Measurements from ENCODE around the gene PIP5K1B.

Gene PIP5K1B

DNA sequence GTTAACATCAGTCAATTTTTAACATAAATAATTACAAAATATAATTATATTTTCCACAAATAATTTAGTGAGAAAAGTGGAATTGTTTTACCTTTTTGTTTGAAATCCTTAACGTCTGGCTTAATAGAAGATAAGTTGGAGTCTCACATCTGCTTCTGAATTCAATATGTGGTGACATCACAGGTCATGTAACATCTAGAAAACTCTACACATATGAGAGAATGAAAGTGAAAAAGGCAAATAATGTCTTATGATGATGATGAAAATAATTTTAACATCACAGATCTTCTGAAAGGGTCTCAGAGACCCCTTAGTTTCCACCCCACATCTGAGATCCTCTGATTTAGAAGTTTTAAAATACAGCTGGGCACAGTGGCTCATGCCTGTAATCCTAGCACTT, 227.4 kb downstream of the PIP5K1B start:
- TF ChIP-seq, protein P1, sequence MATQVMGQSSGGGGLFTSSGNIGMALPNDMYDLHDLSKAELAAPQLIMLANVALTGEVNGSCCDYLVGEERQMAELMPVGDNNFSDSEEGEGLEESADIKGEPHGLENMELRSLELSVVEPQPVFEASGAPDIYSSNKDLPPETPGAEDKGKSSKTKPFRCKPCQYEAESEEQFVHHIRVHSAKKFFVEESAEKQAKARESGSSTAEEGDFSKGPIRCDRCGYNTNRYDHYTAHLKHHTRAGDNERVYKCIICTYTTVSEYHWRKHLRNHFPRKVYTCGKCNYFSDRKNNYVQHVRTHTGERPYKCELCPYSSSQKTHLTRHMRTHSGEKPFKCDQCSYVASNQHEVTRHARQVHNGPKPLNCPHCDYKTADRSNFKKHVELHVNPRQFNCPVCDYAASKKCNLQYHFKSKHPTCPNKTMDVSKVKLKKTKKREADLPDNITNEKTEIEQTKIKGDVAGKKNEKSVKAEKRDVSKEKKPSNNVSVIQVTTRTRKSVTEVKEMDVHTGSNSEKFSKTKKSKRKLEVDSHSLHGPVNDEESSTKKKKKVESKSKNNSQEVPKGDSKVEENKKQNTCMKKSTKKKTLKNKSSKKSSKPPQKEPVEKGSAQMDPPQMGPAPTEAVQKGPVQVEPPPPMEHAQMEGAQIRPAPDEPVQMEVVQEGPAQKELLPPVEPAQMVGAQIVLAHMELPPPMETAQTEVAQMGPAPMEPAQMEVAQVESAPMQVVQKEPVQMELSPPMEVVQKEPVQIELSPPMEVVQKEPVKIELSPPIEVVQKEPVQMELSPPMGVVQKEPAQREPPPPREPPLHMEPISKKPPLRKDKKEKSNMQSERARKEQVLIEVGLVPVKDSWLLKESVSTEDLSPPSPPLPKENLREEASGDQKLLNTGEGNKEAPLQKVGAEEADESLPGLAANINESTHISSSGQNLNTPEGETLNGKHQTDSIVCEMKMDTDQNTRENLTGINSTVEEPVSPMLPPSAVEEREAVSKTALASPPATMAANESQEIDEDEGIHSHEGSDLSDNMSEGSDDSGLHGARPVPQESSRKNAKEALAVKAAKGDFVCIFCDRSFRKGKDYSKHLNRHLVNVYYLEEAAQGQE (IDR thresholded peaks at IDR 0.05; ENCODE audit: insufficient read depth in 1 of 2, low read depth in 2 of 2, low read length in 2 of 2): no peak
- TF ChIP-seq SIN3A (IDR thresholded peaks at IDR 0.05; ENCODE audit: borderline replicate concordance, insufficient read depth, low read length) (no peak), POLR2AphosphoS5 (IDR thresholded peaks at IDR 0.05; ENCODE audit: low read depth, low read length) (no peak), TAF1 (IDR thresholded peaks at IDR 0.05; ENCODE audit: borderline replicate concordance, insufficient read depth, low read length) (no peak), FOXP2 (optimal IDR thresholded peaks at IDR 0.05; ENCODE audit: borderline replicate concordance, extremely low read depth, extremely low read length, insufficient read depth) (no peak)

DNA sequence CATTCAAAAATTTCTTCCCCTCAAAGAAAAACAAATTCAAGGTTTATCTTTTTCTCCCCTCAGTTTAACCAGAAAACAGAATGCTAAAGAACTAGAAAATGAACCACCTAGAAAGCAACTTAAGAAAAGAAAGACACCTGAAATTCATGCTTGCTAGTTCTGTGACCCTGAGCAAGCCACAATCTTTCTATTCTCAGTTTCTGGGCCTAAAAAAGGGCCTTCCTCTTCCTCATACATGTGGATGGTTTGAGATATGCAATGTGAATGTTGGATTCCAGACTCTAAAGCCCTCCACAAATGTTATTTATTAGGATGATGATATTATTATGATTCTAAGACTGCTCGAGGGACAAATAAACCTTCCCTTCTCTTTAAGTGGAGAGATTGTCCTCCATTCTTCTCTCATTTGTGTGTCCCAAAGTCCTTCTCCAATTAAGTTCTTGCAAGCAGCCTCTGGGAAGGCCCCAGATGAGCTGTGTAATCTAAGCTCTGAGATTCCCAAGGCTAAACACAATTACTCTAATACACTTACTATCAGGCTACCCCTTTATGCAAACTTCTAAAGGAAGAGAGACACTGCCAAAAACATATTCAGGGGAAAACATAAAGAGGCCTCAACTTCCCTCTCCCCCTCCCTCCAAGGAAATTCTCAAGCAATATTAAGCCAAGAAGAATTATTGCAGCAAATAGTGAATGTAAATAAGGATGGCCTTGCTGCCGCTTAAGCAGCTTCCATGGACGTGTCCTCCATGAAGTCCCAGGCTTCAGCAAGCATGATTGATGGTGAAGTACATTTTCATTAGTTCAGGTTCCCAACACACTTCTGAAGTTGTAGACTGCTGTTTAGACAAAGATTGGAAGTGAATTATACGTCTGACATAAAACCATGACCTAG, 228.6 kb downstream of the PIP5K1B start:
- TF ChIP-seq TAF1 (IDR thresholded peaks at IDR 0.05; ENCODE audit: borderline replicate concordance, insufficient read depth, low read length): no peak
- TF ChIP-seq, protein P1 (IDR thresholded peaks at IDR 0.05; ENCODE audit: insufficient read depth in 1 of 2, low read depth in 2 of 2, low read length in 2 of 2): no peak
- no peak for TF ChIP-seq SIN3A (IDR thresholded peaks at IDR 0.05; ENCODE audit: borderline replicate concordance, insufficient read depth, low read length)
- no peak for TF ChIP-seq POLR2AphosphoS5 (IDR thresholded peaks at IDR 0.05; ENCODE audit: low read depth, low read length)
- TF ChIP-seq FOXP2 (optimal IDR thresholded peaks at IDR 0.05; ENCODE audit: borderline replicate concordance, extremely low read depth, extremely low read length, insufficient read depth): no peak

DNA sequence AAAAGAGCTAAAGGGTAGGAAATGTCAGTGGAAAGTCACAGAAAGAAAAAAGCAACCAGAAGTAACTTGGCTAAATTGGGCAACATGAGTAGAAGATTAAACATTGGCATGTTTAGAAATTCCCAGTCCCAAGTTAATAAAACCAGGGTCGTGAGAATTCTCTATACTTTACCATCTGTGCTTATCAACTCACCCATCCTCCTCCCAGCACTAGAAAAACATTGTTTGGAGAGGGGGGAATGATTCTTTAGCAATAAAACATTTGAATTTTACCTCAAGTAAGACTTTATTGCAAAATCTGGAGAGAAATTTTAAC, 229.2 kb downstream of the PIP5K1B start:
- TF ChIP-seq, protein P1 (IDR thresholded peaks at IDR 0.05; ENCODE audit: insufficient read depth in 1 of 2, low read depth in 2 of 2, low read length in 2 of 2): no peak
- TF ChIP-seq FOXP2 (optimal IDR thresholded peaks at IDR 0.05; ENCODE audit: borderline replicate concordance, extremely low read depth, extremely low read length, insufficient read depth) (no peak), SIN3A (IDR thresholded peaks at IDR 0.05; ENCODE audit: borderline replicate concordance, insufficient read depth, low read length) (no peak), POLR2AphosphoS5 (IDR thresholded peaks at IDR 0.05; ENCODE audit: low read depth, low read length) (no peak), TAF1 (IDR thresholded peaks at IDR 0.05; ENCODE audit: borderline replicate concordance, insufficient read depth, low read length) (no peak)

DNA sequence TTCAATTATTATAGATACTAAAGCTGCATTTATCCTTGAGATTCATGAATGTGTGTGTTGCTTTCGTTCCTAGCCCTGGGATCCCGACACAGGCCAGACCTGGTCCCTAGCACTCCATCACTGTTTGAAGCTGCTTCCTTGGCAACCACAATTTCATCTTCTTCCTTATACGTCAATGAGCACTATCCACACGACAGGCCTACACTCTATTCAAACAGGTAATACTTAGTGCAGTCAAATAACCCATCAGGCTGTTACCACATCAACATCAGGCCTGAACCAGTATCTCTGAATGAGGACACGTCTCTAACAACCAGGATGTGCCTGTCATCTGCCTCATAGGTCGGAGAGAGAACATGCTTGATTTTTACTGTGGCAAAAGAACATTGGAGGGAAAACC, 235.5 kb downstream of the PIP5K1B start:
- TF ChIP-seq SIN3A (IDR thresholded peaks at IDR 0.05; ENCODE audit: borderline replicate concordance, insufficient read depth, low read length) (no peak), TAF1 (IDR thresholded peaks at IDR 0.05; ENCODE audit: borderline replicate concordance, insufficient read depth, low read length) (no peak), FOXP2 (optimal IDR thresholded peaks at IDR 0.05; ENCODE audit: borderline replicate concordance, extremely low read depth, extremely low read length, insufficient read depth) (no peak), POLR2AphosphoS5 (IDR thresholded peaks at IDR 0.05; ENCODE audit: low read depth, low read length) (no peak)
- TF ChIP-seq, protein P1 (IDR thresholded peaks at IDR 0.05; ENCODE audit: insufficient read depth in 1 of 2, low read depth in 2 of 2, low read length in 2 of 2): no peak

Data from PFSK-1 (cell line).